Adrenal gland (tissue), 5 donors: ENCODE results near the gene SPIN4.

Experiments
- POLR2A ChIP-seq, 2 donors: fragments of 450-650 bp; IDR thresholded peaks; one replicate each; pipeline ENCODE4 v1.6.1; 2017; ENCODE audit warnings: antibody characterized with exemption in 2 of 2, mild to moderate bottlenecking in 2 of 2, moderate library complexity in 1 of 2
- TF ChIP-seq, protein P1 (sequence below), 6 experiments: fragments of 450-650 bp in 4 of 6; fragments of 200-600 bp in 2 of 6; sonication (generic) in 1 of 6; IDR thresholded peaks; 1 replicate in 5 of 6; 2 replicates in 1 of 6; pipeline versions ENCODE4 v1.5.1 to v1.8.0; 2016 to 2021; ENCODE audit warnings: antibody characterized with exemption in 6 of 6, mild to moderate bottlenecking in 2 of 6, moderate library complexity in 1 of 6
- donor health status: DM: no; HTN: no; CAD: no.

DNA sequence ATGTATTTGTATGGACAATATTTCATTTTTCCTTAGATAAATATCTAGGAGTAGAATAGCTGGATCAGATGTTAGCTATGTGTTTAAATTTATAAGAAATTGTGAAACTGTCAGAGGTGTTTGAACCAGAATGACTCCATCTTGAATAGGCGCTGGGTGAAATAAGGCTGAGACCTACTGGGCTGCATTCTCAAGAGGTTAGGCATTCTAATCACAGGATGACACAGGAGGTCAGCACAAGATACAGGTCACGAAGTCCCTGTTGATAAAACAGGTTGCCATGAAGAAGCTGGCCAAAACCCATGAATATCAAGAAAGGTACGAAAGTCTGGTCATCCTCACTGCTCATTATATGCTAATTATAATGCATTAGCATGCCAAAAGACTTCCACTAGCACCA, 36.3 kb upstream of the SPIN4 start:
- TF ChIP-seq POLR2A (IDR thresholded peaks at IDR 0.05) = no peak
- TF ChIP-seq, protein P1, sequence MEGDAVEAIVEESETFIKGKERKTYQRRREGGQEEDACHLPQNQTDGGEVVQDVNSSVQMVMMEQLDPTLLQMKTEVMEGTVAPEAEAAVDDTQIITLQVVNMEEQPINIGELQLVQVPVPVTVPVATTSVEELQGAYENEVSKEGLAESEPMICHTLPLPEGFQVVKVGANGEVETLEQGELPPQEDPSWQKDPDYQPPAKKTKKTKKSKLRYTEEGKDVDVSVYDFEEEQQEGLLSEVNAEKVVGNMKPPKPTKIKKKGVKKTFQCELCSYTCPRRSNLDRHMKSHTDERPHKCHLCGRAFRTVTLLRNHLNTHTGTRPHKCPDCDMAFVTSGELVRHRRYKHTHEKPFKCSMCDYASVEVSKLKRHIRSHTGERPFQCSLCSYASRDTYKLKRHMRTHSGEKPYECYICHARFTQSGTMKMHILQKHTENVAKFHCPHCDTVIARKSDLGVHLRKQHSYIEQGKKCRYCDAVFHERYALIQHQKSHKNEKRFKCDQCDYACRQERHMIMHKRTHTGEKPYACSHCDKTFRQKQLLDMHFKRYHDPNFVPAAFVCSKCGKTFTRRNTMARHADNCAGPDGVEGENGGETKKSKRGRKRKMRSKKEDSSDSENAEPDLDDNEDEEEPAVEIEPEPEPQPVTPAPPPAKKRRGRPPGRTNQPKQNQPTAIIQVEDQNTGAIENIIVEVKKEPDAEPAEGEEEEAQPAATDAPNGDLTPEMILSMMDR (IDR thresholded peaks at IDR 0.05) = no peak
